IMR-90 (cell line): ENCODE results near the gene TGFBR2. TPM values are rescaled to one million over a fixed set of nuclear protein-coding genes. Genes with fewer than 3 reads are reported as not detected.

Experiments used
- ATAC-seq: fragments of 200-7000 bp; cut with Tn5 transposase; 2 replicates; pipeline ENCODE4 v1.9.1; 2020; ENCODE audit warnings: low read depth, mild to moderate bottlenecking, moderate library complexity
- BruUV-seq: library from RNA; stranded (reverse); fragments of 400-500 nt; replicated peaks from 2 replicates; lab custom pipeline; 2021; lab: Mats Ljungman, UMichigan
- CTCF ChIA-PET: fragments of 300-600 bp; formaldehyde crosslinking; extraction: SDS; loops from one replicate; lab custom pipeline; 2021; ENCODE audit warnings: antibody characterized with exemption; lab: Yijun Ruan, JAX
- POLR2A ChIA-PET: fragments of 300-600 bp; sonication (Branson Sonifier 250); formaldehyde crosslinking; loops from one replicate; lab custom pipeline; 2022; ENCODE audit warnings: antibody characterized with exemption; ENCODE audit not compliant: unreplicated experiment; lab: Charles Lee
- DNase-seq: peaks from one replicate; pipeline ENCODE4 v3.0.0; 2013
- H2AFZ ChIP-seq: replicated peaks from 2 replicates; pipeline ENCODE3; 2013; ENCODE audit warnings: low read length, mild to moderate bottlenecking; ENCODE audit not compliant: poor library complexity
- H2AK5ac ChIP-seq: 2 replicates; pipeline ENCODE4 v1.6.1; 2013; ENCODE audit warnings: low read depth, low read length, inconsistent platforms
- H2AK9ac ChIP-seq: replicated peaks from 2 replicates; pipeline ENCODE3; 2013; ENCODE audit warnings: mild to moderate bottlenecking, low read depth, low read length, moderate library complexity; ENCODE audit not compliant: poor library complexity
- H2BK120ac ChIP-seq: 2 replicates; pipeline ENCODE4 v1.6.1; 2013; ENCODE audit warnings: low read depth, low read length, inconsistent platforms
- H2BK15ac ChIP-seq: 3 replicates; pipeline ENCODE4 v1.6.1; 2013; ENCODE audit warnings: low read depth, low read length, inconsistent platforms
- H2BK20ac ChIP-seq: 2 replicates; pipeline ENCODE4 v1.6.1; 2013; ENCODE audit warnings: low read depth, mild to moderate bottlenecking, inconsistent platforms, low read length, moderate library complexity
- H2BK5ac ChIP-seq: 2 replicates; pipeline ENCODE4 v1.6.1; 2013; ENCODE audit warnings: mild to moderate bottlenecking, low read depth, low read length, inconsistent platforms; ENCODE audit not compliant: poor library complexity, severe bottlenecking
- H3K14ac ChIP-seq: replicated peaks from 2 replicates; pipeline ENCODE4 v1.6.1; 2013; ENCODE audit warnings: low read depth, low read length, inconsistent platforms
- H3K18ac ChIP-seq: 2 replicates; pipeline ENCODE4 v1.6.1; 2013; ENCODE audit warnings: low read depth, low read length, control low read depth
- H3K23ac ChIP-seq: 2 replicates; pipeline ENCODE4 v1.6.1; 2013; ENCODE audit warnings: low read depth, low read length, inconsistent platforms
- H3K27ac ChIP-seq: 2 replicates; pipeline ENCODE4 v1.5.1; 2013; ENCODE audit warnings: mild to moderate bottlenecking, control low read depth, low read length; ENCODE audit not compliant: insufficient read depth
- H3K27me3 ChIP-seq: 2 replicates; pipeline ENCODE4 v1.6.1; 2013; ENCODE audit warnings: low read length; ENCODE audit not compliant: control insufficient read depth, insufficient read depth
- H3K36me3 ChIP-seq: 2 replicates; pipeline ENCODE4 v1.6.1; 2013; ENCODE audit warnings: low read length, mixed read lengths; ENCODE audit not compliant: control insufficient read depth, insufficient read depth
- H3K4ac ChIP-seq: 2 replicates; pipeline ENCODE4 v1.6.1; 2013; ENCODE audit warnings: low read depth, low read length, inconsistent platforms
- H3K4me1 ChIP-seq: 2 replicates; pipeline ENCODE4 v1.6.1; 2013; ENCODE audit warnings: low read length, mixed read lengths; ENCODE audit not compliant: control insufficient read depth, insufficient read depth
- H3K4me2 ChIP-seq: 2 replicates; pipeline ENCODE4 v1.6.1; 2013; ENCODE audit warnings: low read depth, mild to moderate bottlenecking, control low read depth, low read length, moderate library complexity
- H3K4me3 ChIP-seq: 2 replicates; pipeline ENCODE4 v1.5.1; 2013; ENCODE audit warnings: low read depth, mild to moderate bottlenecking, control low read depth, low read length, moderate library complexity; ENCODE audit not compliant: insufficient read depth
- H3K56ac ChIP-seq: 2 replicates; pipeline ENCODE4 v1.6.1; 2013; ENCODE audit warnings: low read length, inconsistent platforms; ENCODE audit not compliant: insufficient read depth; ENCODE audit errors: extremely low read depth
- H3K79me1 ChIP-seq, 2 experiments: 2 replicates each; pipeline ENCODE4 v1.6.1; 2013; ENCODE audit warnings: low read length in 2 of 2, inconsistent platforms in 1 of 2, low read depth in 1 of 2
- H3K9ac ChIP-seq: 2 replicates; pipeline ENCODE4 v1.6.1; 2013; ENCODE audit warnings: low read depth, low read length, control low read depth
- H3K9me1 ChIP-seq: 2 replicates; pipeline ENCODE4 v1.6.1; 2013; ENCODE audit warnings: low read length, inconsistent platforms; ENCODE audit not compliant: insufficient read depth
- H3K9me3 ChIP-seq: 2 replicates; pipeline ENCODE4 v1.6.1; 2013; ENCODE audit warnings: low read length; ENCODE audit not compliant: control insufficient read depth, insufficient read depth
- H4K20me1 ChIP-seq: 2 replicates; pipeline ENCODE4 v1.6.1; 2013; ENCODE audit warnings: low read length, inconsistent platforms; ENCODE audit not compliant: insufficient read depth
- H4K5ac ChIP-seq: 2 replicates; pipeline ENCODE4 v1.6.1; 2013; ENCODE audit warnings: mild to moderate bottlenecking, low read depth, low read length, control low read depth
- H4K8ac ChIP-seq, 2 experiments: 2 replicates each; pipeline ENCODE4 v1.6.1; 2013; ENCODE audit warnings: low read depth in 2 of 2, low read length in 2 of 2, control low read depth in 1 of 2, inconsistent platforms in 1 of 2
- H4K91ac ChIP-seq: 2 replicates; pipeline ENCODE4 v1.6.1; 2013; ENCODE audit warnings: low read depth, low read length, inconsistent platforms; ENCODE audit not compliant: insufficient read depth
- BHLHE40 ChIP-seq: fragments of 150-350 bp; IDR thresholded peaks from 2 replicates; pipeline ENCODE4 v1.6.1; 2016; ENCODE audit warnings: mild to moderate bottlenecking, low read depth, low read length
- CEBPB ChIP-seq: IDR thresholded peaks from 2 replicates; pipeline ENCODE4 v1.6.1; 2012; ENCODE audit warnings: low read depth, low read length, improper control_type of control experiment
- CHD1 ChIP-seq: IDR thresholded peaks from 2 replicates; pipeline ENCODE4 v1.6.1; 2012; ENCODE audit warnings: low read depth, low read length, improper control_type of control experiment
- FOS ChIP-seq: fragments of 150-350 bp; IDR thresholded peaks from 2 replicates; pipeline ENCODE4 v1.6.1; 2016; ENCODE audit warnings: low read depth, low read length
- MAFK ChIP-seq: IDR thresholded peaks from 2 replicates; pipeline ENCODE4 v1.6.1; 2012; ENCODE audit warnings: low read depth, low read length, improper control_type of control experiment
- MXI1 ChIP-seq: IDR thresholded peaks from 2 replicates; pipeline ENCODE4 v1.6.1; 2012; ENCODE audit warnings: low read depth, mild to moderate bottlenecking, low read length, moderate library complexity, borderline replicate concordance
- NFE2L2 ChIP-seq: fragments of 150-350 bp; IDR thresholded peaks from 2 replicates; pipeline ENCODE4 v1.6.1; 2016; ENCODE audit warnings: low read depth, mild to moderate bottlenecking, low read length
- POLR2A ChIP-seq: IDR thresholded peaks from 2 replicates; pipeline ENCODE4 v1.6.1; 2012; ENCODE audit warnings: mild to moderate bottlenecking, low read depth, low read length
- RAD21 ChIP-seq: IDR thresholded peaks from 2 replicates; pipeline ENCODE4 v1.6.1; 2012; ENCODE audit warnings: low read length, improper control_type of control experiment
- RCOR1 ChIP-seq: IDR thresholded peaks from 2 replicates; pipeline ENCODE4 v1.6.1; 2012; ENCODE audit warnings: mild to moderate bottlenecking, low read length, improper control_type of control experiment; ENCODE audit not compliant: insufficient replicate concordance
- RFX5 ChIP-seq: IDR thresholded peaks from 2 replicates; pipeline ENCODE4 v1.8.0; 2012; ENCODE audit warnings: low read depth, mild to moderate bottlenecking, low read length, moderate library complexity
- SMC3 ChIP-seq: fragments of 150-350 bp; IDR thresholded peaks from 2 replicates; pipeline ENCODE4 v1.6.1; 2016; ENCODE audit warnings: low read depth, mild to moderate bottlenecking, antibody characterized with exemption, low read length, moderate library complexity
- WGBS, 2 experiments: methylation state at CpG; one replicate each; pipeline versions ENCODE4 v1.1.5 to v1.1.7; 2013; ENCODE audit warnings: missing lambda C conversion rate in 2 of 2; ENCODE audit not compliant: insufficient read length in 1 of 2; ENCODE audit errors: extremely low coverage in 2 of 2; 5-methylcytosine and 5-hydroxymethylcytosine counted together
- dilution Hi-C: fragments of 300-500 bp; cut with HindIII; formaldehyde crosslinking; loops from one replicate; pipeline ENCODE4 v1.14.3; 2018; ENCODE audit warnings: low sequenced_read_pairs; ENCODE audit not compliant: unreplicated experiment
- in situ Hi-C: fragments of 300-500 bp; cut with MboI; formaldehyde crosslinking; loops from 3 replicates; pipeline ENCODE4 v1.14.3; 2019; ENCODE audit warnings: low sequenced_read_pairs, inconsistent platforms, mixed read lengths
- intact Hi-C: fragments of 100-400 bp; cut with micrococcal nuclease; formaldehyde crosslinking; loops from 2 replicates; pipeline ENCODE4 v1.10.0; 2022
- polyA plus RNA-seq, 3 experiments: library from polyadenylated mRNA; depleted of rRNA; stranded (reverse); fragments of >200 nt; gene quantifications; 2 replicates each; pipeline ENCODE4 v1.2.3, GENCODE V29; 2012; ENCODE audit warnings: low replicate concordance in 1 of 3
- total RNA-seq: library from RNA; depleted of rRNA; stranded (reverse); fragments of >200 nt; gene quantifications from 2 replicates; pipeline ENCODE4 v1.2.3, GENCODE V29; 2012
- TF ChIP-seq, protein P1 (sequence below): conservative IDR thresholded peaks from 2 replicates; pipeline ENCODE4 v1.5.1; 2012; ENCODE audit warnings: mild to moderate bottlenecking, low read depth, low read length, improper control_type of control experiment
- TF ChIP-seq, protein P2 (sequence below): fragments of 150-350 bp; IDR thresholded peaks from 2 replicates; pipeline ENCODE4 v1.6.1; 2016; ENCODE audit warnings: low read depth, mild to moderate bottlenecking, low read length, moderate library complexity, borderline replicate concordance
- TF ChIP-seq, protein P3 (sequence below): fragments of 150-350 bp; IDR thresholded peaks from 2 replicates; pipeline ENCODE4 v1.6.1; 2017; ENCODE audit warnings: mild to moderate bottlenecking, antibody characterized with exemption, low read length, low read depth

Gene TGFBR2
- total and polyA plus RNA-seq, 2 of the 4 experiments (the other 2 are of a cell fraction) = 63.7 to 87.5 TPM

DNA sequence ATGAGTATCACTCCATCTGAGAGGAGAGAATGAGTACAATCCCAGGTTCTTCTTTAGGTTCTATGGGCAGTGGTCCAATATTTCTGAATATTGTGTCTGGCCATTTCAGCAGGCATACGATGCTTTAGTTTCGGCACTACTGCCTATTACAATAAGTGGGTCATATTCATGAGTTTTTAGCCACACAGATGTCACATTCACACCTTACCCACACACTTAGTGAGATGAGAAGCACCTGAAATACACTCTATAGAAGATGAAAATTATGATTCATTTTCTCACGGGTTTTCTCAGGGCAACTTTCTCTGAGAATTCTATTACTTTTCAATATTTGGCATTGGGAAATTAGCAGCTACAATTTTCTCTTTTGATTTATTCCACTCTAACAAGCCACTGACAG, 132.2 kb downstream of the TGFBR2 start:
- no peak overlapping the region for H3K9ac ChIP-seq
- dilution Hi-C loops = no loop called here
- H3K4ac ChIP-seq = no peak overlapping the region
- H2AFZ ChIP-seq = no peak overlapping the region
- H2BK15ac ChIP-seq = no peak overlapping the region
- H3K56ac ChIP-seq = no peak overlapping the region
- H3K27ac ChIP-seq = no peak overlapping the region
- POLR2A ChIA-PET = no interaction called here
- H4K5ac ChIP-seq = no peak overlapping the region
- no peaks in the 10 kb centered on the region for H4K20me1 ChIP-seq
- no peak overlapping the region for H2AK5ac ChIP-seq
- no peaks in the 10 kb centered on the region for H3K36me3 ChIP-seq
- H3K4me2 ChIP-seq = no peak overlapping the region
- CTCF ChIA-PET = no interaction called here
- no peak overlapping the region for H2BK20ac ChIP-seq
- H3K14ac ChIP-seq = no peak overlapping the region
- no peaks in the 10 kb centered on the region for H3K27me3 ChIP-seq
- in situ Hi-C loops = no loop called here
- H3K23ac ChIP-seq = no peak overlapping the region
- BruUV-seq = no TSS peak
- no peak overlapping the region for H2BK120ac ChIP-seq
- TF ChIP-seq RFX5 = no peak
- no peak for TF ChIP-seq FOS
- no peak for TF ChIP-seq MAFK
- TF ChIP-seq, protein P1, sequence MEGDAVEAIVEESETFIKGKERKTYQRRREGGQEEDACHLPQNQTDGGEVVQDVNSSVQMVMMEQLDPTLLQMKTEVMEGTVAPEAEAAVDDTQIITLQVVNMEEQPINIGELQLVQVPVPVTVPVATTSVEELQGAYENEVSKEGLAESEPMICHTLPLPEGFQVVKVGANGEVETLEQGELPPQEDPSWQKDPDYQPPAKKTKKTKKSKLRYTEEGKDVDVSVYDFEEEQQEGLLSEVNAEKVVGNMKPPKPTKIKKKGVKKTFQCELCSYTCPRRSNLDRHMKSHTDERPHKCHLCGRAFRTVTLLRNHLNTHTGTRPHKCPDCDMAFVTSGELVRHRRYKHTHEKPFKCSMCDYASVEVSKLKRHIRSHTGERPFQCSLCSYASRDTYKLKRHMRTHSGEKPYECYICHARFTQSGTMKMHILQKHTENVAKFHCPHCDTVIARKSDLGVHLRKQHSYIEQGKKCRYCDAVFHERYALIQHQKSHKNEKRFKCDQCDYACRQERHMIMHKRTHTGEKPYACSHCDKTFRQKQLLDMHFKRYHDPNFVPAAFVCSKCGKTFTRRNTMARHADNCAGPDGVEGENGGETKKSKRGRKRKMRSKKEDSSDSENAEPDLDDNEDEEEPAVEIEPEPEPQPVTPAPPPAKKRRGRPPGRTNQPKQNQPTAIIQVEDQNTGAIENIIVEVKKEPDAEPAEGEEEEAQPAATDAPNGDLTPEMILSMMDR = no peak
- TF ChIP-seq BHLHE40 = no peak
- no peak for TF ChIP-seq POLR2A
- TF ChIP-seq, protein P2, sequence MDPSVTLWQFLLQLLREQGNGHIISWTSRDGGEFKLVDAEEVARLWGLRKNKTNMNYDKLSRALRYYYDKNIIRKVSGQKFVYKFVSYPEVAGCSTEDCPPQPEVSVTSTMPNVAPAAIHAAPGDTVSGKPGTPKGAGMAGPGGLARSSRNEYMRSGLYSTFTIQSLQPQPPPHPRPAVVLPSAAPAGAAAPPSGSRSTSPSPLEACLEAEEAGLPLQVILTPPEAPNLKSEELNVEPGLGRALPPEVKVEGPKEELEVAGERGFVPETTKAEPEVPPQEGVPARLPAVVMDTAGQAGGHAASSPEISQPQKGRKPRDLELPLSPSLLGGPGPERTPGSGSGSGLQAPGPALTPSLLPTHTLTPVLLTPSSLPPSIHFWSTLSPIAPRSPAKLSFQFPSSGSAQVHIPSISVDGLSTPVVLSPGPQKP = no peak
- no peak for TF ChIP-seq MXI1
- no peak for TF ChIP-seq RAD21
- TF ChIP-seq, protein P3, sequence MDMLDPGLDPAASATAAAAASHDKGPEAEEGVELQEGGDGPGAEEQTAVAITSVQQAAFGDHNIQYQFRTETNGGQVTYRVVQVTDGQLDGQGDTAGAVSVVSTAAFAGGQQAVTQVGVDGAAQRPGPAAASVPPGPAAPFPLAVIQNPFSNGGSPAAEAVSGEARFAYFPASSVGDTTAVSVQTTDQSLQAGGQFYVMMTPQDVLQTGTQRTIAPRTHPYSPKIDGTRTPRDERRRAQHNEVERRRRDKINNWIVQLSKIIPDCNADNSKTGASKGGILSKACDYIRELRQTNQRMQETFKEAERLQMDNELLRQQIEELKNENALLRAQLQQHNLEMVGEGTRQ = no peak
- no peak for TF ChIP-seq NFE2L2
- no peak for TF ChIP-seq RCOR1
- no peak for TF ChIP-seq CEBPB
- TF ChIP-seq SMC3 = no peak
- no peak for TF ChIP-seq CHD1
- no peak overlapping the region for H4K8ac ChIP-seq
- H4K91ac ChIP-seq = no peak overlapping the region
- no peak for ATAC-seq
- no peaks in the 10 kb centered on the region for H3K79me1 ChIP-seq
- H3K9me3 ChIP-seq = no peaks in the 10 kb centered on the region
- H3K4me3 ChIP-seq = no peak overlapping the region
- no peak overlapping the region for H2BK5ac ChIP-seq
- H3K18ac ChIP-seq = no peak overlapping the region
- intact Hi-C loops = no loop called here
- H3K9me1 ChIP-seq = no peaks in the 10 kb centered on the region
- no peak for DNase-seq
- H3K4me1 ChIP-seq = peaks cover 1% of the 10 kb centered on the region; the same call in 1 of the 2 replicates
- H2AK9ac ChIP-seq = no peak overlapping the region
- WGBS, 2 experiments = no CpG with 5 or more reads among the region's 3 CpGs
